Endothelial cell of umbilical vein (primary cell): ENCODE results near the gene C1orf226. TPM values are rescaled to one million over a fixed set of nuclear protein-coding genes. Genes with fewer than 3 reads are reported as not detected.

Source experiments
- BruUV-seq: library from RNA; stranded (reverse); fragments of 400-500 nt; replicated peaks from 2 replicates; lab custom pipeline; 2021; lab: Mats Ljungman, UMichigan
- CTCF ChIA-PET: fragments of 300-600, 350-600 bp; sonication (Branson Sonifier 250); formaldehyde crosslinking; loops from one replicate; lab custom pipeline; 2021; ENCODE audit warnings: antibody characterized with exemption, inconsistent platforms; lab: Charles Lee
- POLR2A ChIA-PET: fragments of 300-600, 350-600 bp; sonication (Branson Sonifier 250); formaldehyde crosslinking; loops from one replicate; lab custom pipeline; 2021; ENCODE audit warnings: antibody characterized with exemption, inconsistent platforms; lab: Charles Lee
- DNase-seq: peaks from one replicate; pipeline ENCODE4 v3.0.0-alpha.2; 2011; ENCODE audit warnings: low read depth, low spot score
- FAIRE-seq: peaks from 2 replicates; lab custom pipeline; 2011; peaks lifted over from hg19 to GRCh38; lab: Jason Lieb, UNC
- H2AFZ ChIP-seq: 2 replicates; pipeline ENCODE4 v1.6.0; 2012; ENCODE audit warnings: low read depth, low read length, control low read depth, inconsistent platforms
- H3K27ac ChIP-seq: 2 replicates; pipeline ENCODE4 v1.5.1; 2011; ENCODE audit warnings: low read depth, mild to moderate bottlenecking, control low read depth, low read length, moderate library complexity; ENCODE audit not compliant: insufficient read depth
- H3K27me3 ChIP-seq, 2 experiments: 2 replicates each; pipeline versions ENCODE4 v1.6.0 to v1.6.1; 2011; ENCODE audit warnings: low read length in 2 of 2, mixed read lengths in 1 of 2; ENCODE audit not compliant: control insufficient read depth in 2 of 2, insufficient read depth in 2 of 2
- H3K36me3 ChIP-seq, 2 experiments: 2 replicates in 1 of 2; 3 replicates in 1 of 2; pipeline ENCODE4 v1.5.1; 2011; ENCODE audit warnings: low read length in 2 of 2, mild to moderate bottlenecking in 1 of 2, moderate library complexity in 1 of 2; ENCODE audit not compliant: control insufficient read depth in 2 of 2, insufficient read depth in 2 of 2; ENCODE audit errors: extremely low read depth in 1 of 2
- H3K4me1 ChIP-seq: 3 replicates; pipeline ENCODE4 v1.5.1; 2011; ENCODE audit warnings: mild to moderate bottlenecking, low read length; ENCODE audit not compliant: control insufficient read depth, insufficient read depth; ENCODE audit errors: extremely low read depth
- H3K4me2 ChIP-seq: 2 replicates; pipeline ENCODE4 v1.6.1; 2011; ENCODE audit warnings: low read length, control low read depth, mixed read lengths; ENCODE audit not compliant: insufficient read depth
- H3K4me3 ChIP-seq, 3 experiments: fragments of 200-600 bp in 1 of 3; sonication (generic), shearing (Covaris generic) in 1 of 3; replicated peaks in 1 of 3; 2 replicates each; pipeline ENCODE4 v1.5.1; 2011 to 2016; ENCODE audit warnings: control low read depth in 3 of 3, low read length in 3 of 3, mild to moderate bottlenecking in 2 of 3, inconsistent platforms in 1 of 3, low read depth in 1 of 3, moderate library complexity in 1 of 3; ENCODE audit not compliant: insufficient read depth in 1 of 3
- H3K79me2 ChIP-seq: 2 replicates; pipeline ENCODE4 v1.6.0; 2012; ENCODE audit warnings: low read length, inconsistent platforms; ENCODE audit not compliant: control insufficient read depth, insufficient read depth
- H3K9ac ChIP-seq: replicated peaks from 2 replicates; pipeline ENCODE3; 2011; ENCODE audit warnings: low read length, control low read depth; ENCODE audit not compliant: insufficient read depth; ENCODE audit errors: extremely low read depth
- H3K9me1 ChIP-seq: replicated peaks from 3 replicates; pipeline ENCODE4 v1.6.0; 2011; ENCODE audit warnings: mild to moderate bottlenecking, low read length; ENCODE audit not compliant: control insufficient read depth, insufficient read depth; ENCODE audit errors: extremely low read depth
- H3K9me3 ChIP-seq: replicated peaks from 2 replicates; pipeline ENCODE4 v1.5.1; 2012; ENCODE audit warnings: low read length, inconsistent platforms; ENCODE audit not compliant: control insufficient read depth, insufficient read depth
- H4K20me1 ChIP-seq: replicated peaks from 2 replicates; pipeline ENCODE3; 2011; ENCODE audit warnings: mild to moderate bottlenecking, low read length; ENCODE audit not compliant: control insufficient read depth, insufficient read depth; ENCODE audit errors: extremely low read depth
- CTCF ChIP-seq, 2 donors: IDR thresholded peaks; 1 replicate in 1 of 2; 2 replicates in 1 of 2; pipeline ENCODE4 v1.5.1; 2011; ENCODE audit warnings: low read length in 2 of 2, mild to moderate bottlenecking in 2 of 2, moderate library complexity in 2 of 2, control low read depth in 1 of 2, inconsistent platforms in 1 of 2, low read depth in 1 of 2; ENCODE audit not compliant: insufficient read depth in 1 of 2; ENCODE audit errors: extremely low read depth in 1 of 2
- EZH2 ChIP-seq: IDR thresholded peaks from 2 replicates; pipeline ENCODE4 v1.6.1; 2012; ENCODE audit warnings: borderline replicate concordance, low read depth, mild to moderate bottlenecking, moderate library complexity, low read length, inconsistent platforms; ENCODE audit not compliant: severe bottlenecking
- FOS ChIP-seq: IDR thresholded peaks from 2 replicates; pipeline ENCODE4 v1.6.1; 2011; ENCODE audit warnings: mild to moderate bottlenecking, low read length, moderate library complexity, borderline replicate concordance; ENCODE audit not compliant: insufficient read depth
- GATA2 ChIP-seq: IDR thresholded peaks from 2 replicates; pipeline ENCODE4 v1.7.0; 2011; ENCODE audit warnings: low read depth, mild to moderate bottlenecking, moderate library complexity, mixed read lengths, low read length; ENCODE audit not compliant: insufficient read length, insufficient read depth
- JUN ChIP-seq: IDR thresholded peaks from 2 replicates; pipeline ENCODE4 v1.6.1; 2011; ENCODE audit warnings: borderline replicate concordance, low read depth; ENCODE audit not compliant: insufficient read length, insufficient read depth
- MAX ChIP-seq: IDR thresholded peaks from 2 replicates; pipeline ENCODE4 v1.6.1; 2011; ENCODE audit not compliant: insufficient read depth, insufficient read length
- MYC ChIP-seq: IDR thresholded peaks from one replicate; pipeline ENCODE4 v1.6.1; 2011; ENCODE audit warnings: mild to moderate bottlenecking, low read depth, low read length
- POLR2A ChIP-seq: IDR thresholded peaks from 2 replicates; pipeline ENCODE4 v1.6.1; 2012; ENCODE audit warnings: low read depth, mild to moderate bottlenecking, control low read depth, low read length
- POLR2AphosphoS5 ChIP-seq: IDR thresholded peaks from 2 replicates; pipeline ENCODE4 v1.6.1; 2012; ENCODE audit warnings: low read depth, mild to moderate bottlenecking, control low read depth, low read length, moderate library complexity; ENCODE audit not compliant: insufficient read depth
- dilution Hi-C: fragments of 300-500 bp; cut with MboI; formaldehyde crosslinking; loops from one replicate; pipeline ENCODE4 v1.15.0; 2019; ENCODE audit warnings: low sequenced_read_pairs; ENCODE audit not compliant: extremely low pct_ligation_motif_present
- intact Hi-C: fragments of 100-400 bp; cut with micrococcal nuclease; formaldehyde crosslinking; loops from one replicate; pipeline ENCODE4 v1.10.0; 2022
- polyA plus RNA-seq, 4 experiments: library from polyadenylated mRNA; depleted of rRNA in 3 of 4; stranded (reverse) in 3 of 4; unstranded in 1 of 4; fragments of >200 nt; gene quantifications; 2 replicates each; pipeline versions ENCODE4 v1.2.1 to v1.2.3, GENCODE V29; 2011 to 2012; ENCODE audit warnings: missing spikeins in 1 of 4
- total RNA-seq: library from RNA; stranded (reverse); gene quantifications from 2 replicates; pipeline ENCODE4 v1.2.3, GENCODE V29; 2021

Gene C1orf226
- total and polyA plus RNA-seq, 2 donors (not counting 3 experiments of a cell fraction or from before 2014, with no cell fraction given) = 2.5 to 4.2 TPM

GRCh38 chr1:162384116-162384515 is 2.6 kb downstream of the C1orf226 start:
- Histone ChIP-seq H3K9me1 (no peaks in the 10 kb centered on the region), H3K27me3 (no peaks in the 10 kb centered on the region), H3K36me3 (peaks cover 0 to 3% of the 10 kb centered on the region in 2 experiments), H3K9me3 (no peaks in the 10 kb centered on the region), H3K4me2 (no peak overlapping the region), H3K27ac (no peak overlapping the region), H4K20me1 (no peaks in the 10 kb centered on the region), H3K79me2 (no peaks in the 10 kb centered on the region), H3K9ac (no peak overlapping the region), H3K4me1 (no peaks in the 10 kb centered on the region), H2AFZ (no peak overlapping the region), H3K4me3 (no peak overlapping the region)
- dilution Hi-C loops (no loop called here), intact Hi-C loops (no loop called here)
- ChIA-PET CTCF (interaction anchor here (1.3 to 1.5 kb wide), 2 partner anchors 12 to 26 kb away, joined by 3 read pairs; no protein-coding TSS in a partner anchor), POLR2A (no interaction called here)
- FAIRE-seq (no peak), DNase-seq (no peak)
- no peak for TF ChIP-seq MYC
- no peak for TF ChIP-seq POLR2A
- TF ChIP-seq JUN = no peak
- no peak for TF ChIP-seq MAX
- TF ChIP-seq GATA2 = no peak
- no peak for TF ChIP-seq FOS
- BruUV-seq = no TSS peak

GRCh38 chr1:162384601-162385279 is 3.2 kb downstream of the C1orf226 start:
- Histone ChIP-seq H3K27me3 (no peaks in the 10 kb centered on the region), H3K79me2 (no peaks in the 10 kb centered on the region), H3K36me3 (peaks cover 0 to 3% of the 10 kb centered on the region in 2 experiments), H4K20me1 (no peaks in the 10 kb centered on the region), H3K9ac (no peak overlapping the region), H3K4me2 (no peak overlapping the region), H3K9me3 (no peaks in the 10 kb centered on the region), H3K4me1 (no peaks in the 10 kb centered on the region), H3K9me1 (no peaks in the 10 kb centered on the region), H2AFZ (no peak overlapping the region), H3K27ac (no peak overlapping the region), H3K4me3 (no peak overlapping the region)
- BruUV-seq = no TSS peak
- DNase-seq (no peak), FAIRE-seq (no peak)
- CTCF ChIA-PET = interaction anchor here (1.2 kb wide), 2 partner anchors 27 to 328 kb away, joined by 4 to 5 read pairs; no protein-coding TSS in a partner anchor
- dilution Hi-C loops = no loop called here
- intact Hi-C loops = no loop called here
- POLR2A ChIA-PET = no interaction called here
- TF ChIP-seq FOS (no peak), POLR2A (no peak), CTCF (IDR thresholded peaks at IDR 0.05; ENCODE audit: extremely low read depth in 1 of 2, insufficient read depth in 1 of 2, low read depth in 1 of 2, low read length in 2 of 2) (no peak), POLR2AphosphoS5 (no peak), MAX (no peak), GATA2 (no peak), JUN (no peak), EZH2 (no peak), MYC (no peak)
